IMR-90 (cell line): ENCODE data around the gene EPOP. TPM values are rescaled to one million over a fixed set of nuclear protein-coding genes. Genes with fewer than 3 reads are reported as not detected.

Experiments
- ATAC-seq: fragments of 200-7000 bp; cut with Tn5 transposase; 2 replicates; pipeline ENCODE4 v1.9.1; 2020; ENCODE audit warnings: low read depth, mild to moderate bottlenecking, moderate library complexity
- BruUV-seq: library from RNA; stranded (reverse); fragments of 400-500 nt; replicated peaks from 2 replicates; lab custom pipeline; 2021; lab: Mats Ljungman, UMichigan
- CTCF ChIA-PET: fragments of 300-600 bp; formaldehyde crosslinking; extraction: SDS; loops from one replicate; lab custom pipeline; 2021; ENCODE audit warnings: antibody characterized with exemption; lab: Yijun Ruan, JAX
- POLR2A ChIA-PET: fragments of 300-600 bp; sonication (Branson Sonifier 250); formaldehyde crosslinking; loops from one replicate; lab custom pipeline; 2022; ENCODE audit warnings: antibody characterized with exemption; ENCODE audit not compliant: unreplicated experiment; lab: Charles Lee
- DNase-seq: peaks from one replicate; pipeline ENCODE4 v3.0.0; 2013
- H2AFZ ChIP-seq: replicated peaks from 2 replicates; pipeline ENCODE3; 2013; ENCODE audit warnings: low read length, mild to moderate bottlenecking; ENCODE audit not compliant: poor library complexity
- H2AK5ac ChIP-seq: 2 replicates; pipeline ENCODE4 v1.6.1; 2013; ENCODE audit warnings: low read depth, low read length, inconsistent platforms
- H2AK9ac ChIP-seq: replicated peaks from 2 replicates; pipeline ENCODE3; 2013; ENCODE audit warnings: mild to moderate bottlenecking, low read depth, low read length, moderate library complexity; ENCODE audit not compliant: poor library complexity
- H2BK120ac ChIP-seq: 2 replicates; pipeline ENCODE4 v1.6.1; 2013; ENCODE audit warnings: low read depth, low read length, inconsistent platforms
- H2BK15ac ChIP-seq: 3 replicates; pipeline ENCODE4 v1.6.1; 2013; ENCODE audit warnings: low read depth, low read length, inconsistent platforms
- H2BK20ac ChIP-seq: 2 replicates; pipeline ENCODE4 v1.6.1; 2013; ENCODE audit warnings: low read depth, mild to moderate bottlenecking, inconsistent platforms, low read length, moderate library complexity
- H2BK5ac ChIP-seq: 2 replicates; pipeline ENCODE4 v1.6.1; 2013; ENCODE audit warnings: mild to moderate bottlenecking, low read depth, low read length, inconsistent platforms; ENCODE audit not compliant: poor library complexity, severe bottlenecking
- H3K14ac ChIP-seq: replicated peaks from 2 replicates; pipeline ENCODE4 v1.6.1; 2013; ENCODE audit warnings: low read depth, low read length, inconsistent platforms
- H3K18ac ChIP-seq: 2 replicates; pipeline ENCODE4 v1.6.1; 2013; ENCODE audit warnings: low read depth, low read length, control low read depth
- H3K23ac ChIP-seq: 2 replicates; pipeline ENCODE4 v1.6.1; 2013; ENCODE audit warnings: low read depth, low read length, inconsistent platforms
- H3K27ac ChIP-seq: 2 replicates; pipeline ENCODE4 v1.5.1; 2013; ENCODE audit warnings: mild to moderate bottlenecking, control low read depth, low read length; ENCODE audit not compliant: insufficient read depth
- H3K27me3 ChIP-seq: 2 replicates; pipeline ENCODE4 v1.6.1; 2013; ENCODE audit warnings: low read length; ENCODE audit not compliant: control insufficient read depth, insufficient read depth
- H3K36me3 ChIP-seq: 2 replicates; pipeline ENCODE4 v1.6.1; 2013; ENCODE audit warnings: low read length, mixed read lengths; ENCODE audit not compliant: control insufficient read depth, insufficient read depth
- H3K4ac ChIP-seq: 2 replicates; pipeline ENCODE4 v1.6.1; 2013; ENCODE audit warnings: low read depth, low read length, inconsistent platforms
- H3K4me1 ChIP-seq: 2 replicates; pipeline ENCODE4 v1.6.1; 2013; ENCODE audit warnings: low read length, mixed read lengths; ENCODE audit not compliant: control insufficient read depth, insufficient read depth
- H3K4me2 ChIP-seq: 2 replicates; pipeline ENCODE4 v1.6.1; 2013; ENCODE audit warnings: low read depth, mild to moderate bottlenecking, control low read depth, low read length, moderate library complexity
- H3K4me3 ChIP-seq: 2 replicates; pipeline ENCODE4 v1.5.1; 2013; ENCODE audit warnings: low read depth, mild to moderate bottlenecking, control low read depth, low read length, moderate library complexity; ENCODE audit not compliant: insufficient read depth
- H3K56ac ChIP-seq: 2 replicates; pipeline ENCODE4 v1.6.1; 2013; ENCODE audit warnings: low read length, inconsistent platforms; ENCODE audit not compliant: insufficient read depth; ENCODE audit errors: extremely low read depth
- H3K79me1 ChIP-seq, 2 experiments: 2 replicates each; pipeline ENCODE4 v1.6.1; 2013; ENCODE audit warnings: low read length in 2 of 2, inconsistent platforms in 1 of 2, low read depth in 1 of 2
- H3K9ac ChIP-seq: 2 replicates; pipeline ENCODE4 v1.6.1; 2013; ENCODE audit warnings: low read depth, low read length, control low read depth
- H3K9me1 ChIP-seq: 2 replicates; pipeline ENCODE4 v1.6.1; 2013; ENCODE audit warnings: low read length, inconsistent platforms; ENCODE audit not compliant: insufficient read depth
- H3K9me3 ChIP-seq: 2 replicates; pipeline ENCODE4 v1.6.1; 2013; ENCODE audit warnings: low read length; ENCODE audit not compliant: control insufficient read depth, insufficient read depth
- H4K20me1 ChIP-seq: 2 replicates; pipeline ENCODE4 v1.6.1; 2013; ENCODE audit warnings: low read length, inconsistent platforms; ENCODE audit not compliant: insufficient read depth
- H4K5ac ChIP-seq: 2 replicates; pipeline ENCODE4 v1.6.1; 2013; ENCODE audit warnings: mild to moderate bottlenecking, low read depth, low read length, control low read depth
- H4K8ac ChIP-seq, 2 experiments: 2 replicates each; pipeline ENCODE4 v1.6.1; 2013; ENCODE audit warnings: low read depth in 2 of 2, low read length in 2 of 2, control low read depth in 1 of 2, inconsistent platforms in 1 of 2
- H4K91ac ChIP-seq: 2 replicates; pipeline ENCODE4 v1.6.1; 2013; ENCODE audit warnings: low read depth, low read length, inconsistent platforms; ENCODE audit not compliant: insufficient read depth
- CEBPB ChIP-seq: IDR thresholded peaks from 2 replicates; pipeline ENCODE4 v1.6.1; 2012; ENCODE audit warnings: low read depth, low read length, improper control_type of control experiment
- CTCF ChIP-seq: conservative IDR thresholded peaks from 2 replicates; pipeline ENCODE4 v1.5.1; 2012; ENCODE audit warnings: mild to moderate bottlenecking, low read depth, low read length, improper control_type of control experiment
- MAFK ChIP-seq: IDR thresholded peaks from 2 replicates; pipeline ENCODE4 v1.6.1; 2012; ENCODE audit warnings: low read depth, low read length, improper control_type of control experiment
- MXI1 ChIP-seq: IDR thresholded peaks from 2 replicates; pipeline ENCODE4 v1.6.1; 2012; ENCODE audit warnings: low read depth, mild to moderate bottlenecking, low read length, moderate library complexity, borderline replicate concordance
- RAD21 ChIP-seq: IDR thresholded peaks from 2 replicates; pipeline ENCODE4 v1.6.1; 2012; ENCODE audit warnings: low read length, improper control_type of control experiment
- USF2 ChIP-seq: fragments of 150-350 bp; IDR thresholded peaks from 2 replicates; pipeline ENCODE4 v1.6.1; 2017; ENCODE audit warnings: mild to moderate bottlenecking, antibody characterized with exemption, low read length, low read depth
- WGBS, 2 experiments: methylation state at CpG; one replicate each; pipeline versions ENCODE4 v1.1.5 to v1.1.7; 2013; ENCODE audit warnings: missing lambda C conversion rate in 2 of 2; ENCODE audit not compliant: insufficient read length in 1 of 2; ENCODE audit errors: extremely low coverage in 2 of 2; 5-methylcytosine and 5-hydroxymethylcytosine counted together
- dilution Hi-C: fragments of 300-500 bp; cut with HindIII; formaldehyde crosslinking; loops from one replicate; pipeline ENCODE4 v1.14.3; 2018; ENCODE audit warnings: low sequenced_read_pairs; ENCODE audit not compliant: unreplicated experiment
- in situ Hi-C: fragments of 300-500 bp; cut with MboI; formaldehyde crosslinking; loops from 3 replicates; pipeline ENCODE4 v1.14.3; 2019; ENCODE audit warnings: low sequenced_read_pairs, inconsistent platforms, mixed read lengths
- intact Hi-C: fragments of 100-400 bp; cut with micrococcal nuclease; formaldehyde crosslinking; loops from 2 replicates; pipeline ENCODE4 v1.10.0; 2022
- polyA plus RNA-seq, 3 experiments: library from polyadenylated mRNA; depleted of rRNA; stranded (reverse); fragments of >200 nt; gene quantifications; 2 replicates each; pipeline ENCODE4 v1.2.3, GENCODE V29; 2012; ENCODE audit warnings: low replicate concordance in 1 of 3
- total RNA-seq: library from RNA; depleted of rRNA; stranded (reverse); fragments of >200 nt; gene quantifications from 2 replicates; pipeline ENCODE4 v1.2.3, GENCODE V29; 2012

EPOP gene
- total and polyA plus RNA-seq, 2 of the 4 experiments (the other 2 are of a cell fraction), result 0.36 to 0.82 TPM

- TF ChIP-seq USF2 (no peak), MAFK (no peak)
Measured at GRCh38 chr17:38706505-38707216, 31.9 kb upstream of the EPOP start (continued).

- CTCF ChIA-PET, result no interaction called here
- H3K27ac ChIP-seq, result peak overlapping the region; percentile 4; the same call in 1 of the 2 replicates
- H2AK5ac ChIP-seq, result peak overlapping the region; percentile 27
- H3K4ac ChIP-seq, result peak overlapping the region; percentile 48
- no peaks in the 10 kb centered on the region for H3K27me3 ChIP-seq
- H3K9me1 ChIP-seq, result peaks cover 13% of the 10 kb centered on the region; the same call in 1 of the 2 replicates
- 0% methylated on average over 1 of the region's 38 CpGs; no CpG with 5 or more reads in 1 of the 2 experiments for WGBS, 2 experiments
- no peak overlapping the region for H4K5ac ChIP-seq
- in situ Hi-C loops, result no loop called here
- peaks cover 22 to 74% of the 10 kb centered on the region in 2 experiments; a peak in 3 of 4 replicates for H3K79me1 ChIP-seq
- dilution Hi-C loops, result no loop called here
- H3K9me3 ChIP-seq, result no peaks in the 10 kb centered on the region
- H3K18ac ChIP-seq, result no peak overlapping the region
- TF ChIP-seq CTCF (no peak), MXI1 (peak; percentile 57; the same call in 1 of the 2 replicates), RAD21 (no peak), CEBPB (no peak)
- H2AFZ ChIP-seq, result peak overlapping the region; percentile 90
- 0 out of 3 replicates have a peak overlapping the region, but pooled peaks have one; percentile 36 for H2BK15ac ChIP-seq
- peak overlapping the region in 1 of 2 experiments; percentile 35; a peak in 1 of 4 replicates for H4K8ac ChIP-seq
- no peak for ATAC-seq
- H2AK9ac ChIP-seq, result peak overlapping the region; percentile 97
- H4K20me1 ChIP-seq, result peaks cover 27% of the 10 kb centered on the region; the same call in 1 of the 2 replicates
- DNase-seq, result no peak
- H3K4me2 ChIP-seq, result peak overlapping the region; percentile 93
- H2BK5ac ChIP-seq, result no peak overlapping the region
- intact Hi-C loops, result no loop called here
- peak overlapping the region; percentile 66; the same call in 1 of the 2 replicates for H3K14ac ChIP-seq
- peak overlapping the region; percentile 47; the same call in 1 of the 2 replicates for H3K56ac ChIP-seq
- peak overlapping the region; percentile 71 for H3K9ac ChIP-seq
- no peak overlapping the region for H2BK120ac ChIP-seq
- H3K23ac ChIP-seq, result peak overlapping the region; percentile 86
- no TSS peak for BruUV-seq
- H2BK20ac ChIP-seq, result no peak overlapping the region
- POLR2A ChIA-PET, result no interaction called here
- peaks cover 17% of the 10 kb centered on the region for H3K4me1 ChIP-seq
- H4K91ac ChIP-seq, result peak overlapping the region; percentile 19; the same call in 1 of the 2 replicates
- H3K36me3 ChIP-seq, result peaks cover 16% of the 10 kb centered on the region; the same call in 1 of the 2 replicates
- H3K4me3 ChIP-seq, result peak overlapping the region; percentile 68
Measured at GRCh38 chr17:38705803-38706504, 31.2 kb upstream of the EPOP start.
